Measurements from ENCODE around the gene APMAP. TPM values are rescaled to one million over a fixed set of nuclear protein-coding genes. Genes with fewer than 3 reads are reported as not detected.

APMAP gene
- total RNA-seq, 2 experiments from 2014 or later, result 27.7 to 28.0 TPM

GRCh38 chr20:24936526-24937407, 55.8 kb downstream of the APMAP start:
- H3K4me2 ChIP-seq (ENCODE audit: low read length), result no peak overlapping the region
- no peaks in the 10 kb centered on the region for H3K9me2 ChIP-seq (ENCODE audit: insufficient read depth, low read length)
- no peaks in the 10 kb centered on the region for H4K20me1 ChIP-seq (ENCODE audit: insufficient read depth, low read length)
- TF ChIP-seq CTCF (conservative IDR thresholded peaks at IDR 0.05; ENCODE audit: low read length) (no peak), EZH2phosphoT487 (IDR thresholded peaks at IDR 0.05; ENCODE audit: borderline replicate concordance, low read depth, low read length) (no peak)
- no peak overlapping the region for H3K27ac ChIP-seq (ENCODE audit: low read depth, low read length, poor library complexity, severe bottlenecking)
- no peaks in the 10 kb centered on the region for H3K79me2 ChIP-seq (ENCODE audit: insufficient read depth, low read depth, low read length)
- H3K4me1 ChIP-seq (ENCODE audit: insufficient read depth, low read length, poor library complexity, severe bottlenecking), result no peaks in the 10 kb centered on the region
- DNase-seq (ENCODE audit: low spot score), result no peak
- ChIA-PET CTCF (ENCODE audit: unreplicated experiment) (no interaction called here), POLR2A (no interaction called here)
- H3K4me3 ChIP-seq (ENCODE audit: low read depth, low read length, poor library complexity, severe bottlenecking), result no peak overlapping the region
- BruUV-seq (replicated peaks), result no TSS peak
- H3K36me3 ChIP-seq (ENCODE audit: insufficient read depth, low read length), result no peaks in the 10 kb centered on the region
- H3K9me3 ChIP-seq (ENCODE audit: low read length), result no peaks in the 10 kb centered on the region
- no peak overlapping the region for H2AFZ ChIP-seq (ENCODE audit: low read length)
- intact Hi-C loops (cut with micrococcal nuclease; ENCODE audit: unreplicated experiment), result no loop called here

DNA sequence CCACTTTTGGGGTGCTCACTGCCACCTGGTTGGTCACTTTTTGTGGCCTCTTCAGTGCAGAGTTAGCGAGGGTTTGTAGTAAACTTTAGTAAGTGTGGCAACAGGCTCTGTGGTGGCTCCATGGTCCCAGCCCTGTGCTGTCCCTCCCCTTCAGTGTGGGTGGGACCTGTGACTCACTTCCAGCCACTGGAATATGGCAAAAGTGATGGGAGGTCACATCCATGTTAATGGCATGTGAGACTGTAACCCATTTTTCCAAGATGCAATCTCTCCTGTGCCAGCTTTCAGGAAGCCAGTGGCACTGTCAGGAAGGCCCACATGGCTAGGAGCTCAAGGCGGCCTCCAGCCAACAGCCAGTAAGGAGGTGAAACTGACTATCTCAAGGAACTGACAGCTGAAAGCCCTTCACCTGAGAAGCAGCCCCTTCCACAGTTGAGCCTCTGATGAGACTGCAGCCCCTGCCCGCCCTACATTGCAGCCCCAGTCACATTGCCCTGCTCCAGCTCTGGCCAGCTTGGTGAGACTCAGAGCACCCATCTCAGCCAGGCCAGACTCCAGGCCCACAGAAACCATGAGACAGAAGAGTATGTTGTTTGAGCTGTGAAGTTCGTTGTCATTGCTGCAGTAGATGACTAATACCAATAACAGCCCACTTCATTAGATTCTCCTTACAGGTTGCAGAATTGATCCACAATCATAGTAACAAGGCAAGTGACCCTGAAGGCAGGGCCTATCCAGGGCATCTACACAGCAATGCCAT, 56.6 kb downstream of the APMAP start:
- ChIA-PET POLR2A (no interaction called here), CTCF (ENCODE audit: unreplicated experiment) (no interaction called here)
- no peaks in the 10 kb centered on the region for H3K9me3 ChIP-seq (ENCODE audit: low read length)
- DNase-seq (ENCODE audit: low spot score), result no peak
- intact Hi-C loops (cut with micrococcal nuclease; ENCODE audit: unreplicated experiment), result no loop called here
- TF ChIP-seq EZH2phosphoT487 (IDR thresholded peaks at IDR 0.05; ENCODE audit: borderline replicate concordance, low read depth, low read length) (no peak), CTCF (conservative IDR thresholded peaks at IDR 0.05; ENCODE audit: low read length) (no peak)
- no peak overlapping the region for H3K4me3 ChIP-seq (ENCODE audit: low read depth, low read length, poor library complexity, severe bottlenecking)
- no peak overlapping the region for H3K27ac ChIP-seq (ENCODE audit: low read depth, low read length, poor library complexity, severe bottlenecking)
- H2AFZ ChIP-seq (ENCODE audit: low read length), result no peak overlapping the region
- BruUV-seq (replicated peaks), result no TSS peak
- H4K20me1 ChIP-seq (ENCODE audit: insufficient read depth, low read length), result no peaks in the 10 kb centered on the region
- no peaks in the 10 kb centered on the region for H3K4me1 ChIP-seq (ENCODE audit: insufficient read depth, low read length, poor library complexity, severe bottlenecking)
- H3K36me3 ChIP-seq (ENCODE audit: insufficient read depth, low read length), result no peaks in the 10 kb centered on the region
- H3K4me2 ChIP-seq (ENCODE audit: low read length), result no peak overlapping the region
- no peaks in the 10 kb centered on the region for H3K79me2 ChIP-seq (ENCODE audit: insufficient read depth, low read depth, low read length)
- no peaks in the 10 kb centered on the region for H3K9me2 ChIP-seq (ENCODE audit: insufficient read depth, low read length)

DNA sequence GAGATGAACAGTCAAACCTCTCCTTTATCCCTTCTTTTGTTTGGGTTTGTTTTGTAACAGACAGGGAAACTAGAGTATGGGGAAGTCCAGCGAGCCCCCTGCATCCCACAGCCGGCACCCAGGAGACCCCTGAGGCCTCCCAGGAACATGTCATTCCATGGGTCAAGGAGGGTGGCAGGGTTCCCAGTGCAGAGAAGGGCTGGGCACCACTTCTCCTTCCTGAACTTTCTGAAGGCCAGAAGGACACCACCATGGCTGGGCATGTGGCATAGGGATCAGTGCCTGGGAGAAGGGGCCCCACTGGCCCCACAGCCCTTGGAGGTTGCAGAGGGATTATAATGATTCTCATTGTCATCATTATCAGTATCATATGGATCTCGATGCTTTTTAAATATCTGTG, 57.4 kb downstream of the APMAP start:
- ChIA-PET CTCF (ENCODE audit: unreplicated experiment) (no interaction called here), POLR2A (no interaction called here)
- no peak for DNase-seq (ENCODE audit: low spot score)
- no peak overlapping the region for H3K4me2 ChIP-seq (ENCODE audit: low read length)
- intact Hi-C loops (cut with micrococcal nuclease; ENCODE audit: unreplicated experiment), result no loop called here
- H2AFZ ChIP-seq (ENCODE audit: low read length), result no peak overlapping the region
- H3K27ac ChIP-seq (ENCODE audit: low read depth, low read length, poor library complexity, severe bottlenecking), result no peak overlapping the region
- no peaks in the 10 kb centered on the region for H4K20me1 ChIP-seq (ENCODE audit: insufficient read depth, low read length)
- TF ChIP-seq EZH2phosphoT487 (IDR thresholded peaks at IDR 0.05; ENCODE audit: borderline replicate concordance, low read depth, low read length) (no peak), CTCF (conservative IDR thresholded peaks at IDR 0.05; ENCODE audit: low read length) (no peak)
- no peaks in the 10 kb centered on the region for H3K79me2 ChIP-seq (ENCODE audit: insufficient read depth, low read depth, low read length)
- H3K4me3 ChIP-seq (ENCODE audit: low read depth, low read length, poor library complexity, severe bottlenecking), result no peak overlapping the region
- no peaks in the 10 kb centered on the region for H3K4me1 ChIP-seq (ENCODE audit: insufficient read depth, low read length, poor library complexity, severe bottlenecking)
- H3K9me2 ChIP-seq (ENCODE audit: insufficient read depth, low read length), result no peaks in the 10 kb centered on the region
- no TSS peak for BruUV-seq (replicated peaks)
- no peaks in the 10 kb centered on the region for H3K9me3 ChIP-seq (ENCODE audit: low read length)
- H3K36me3 ChIP-seq (ENCODE audit: insufficient read depth, low read length), result no peaks in the 10 kb centered on the region
